GM23338 (cell line): ENCODE results near the gene PLXND1.

Source experiments
- CREB1 ChIP-seq: fragments of 250-450 bp; sonication (Bioruptor Pico); IDR thresholded peaks from 2 replicates; pipeline ENCODE4 v1.5.0; 2020; ENCODE audit warnings: low read depth, mild to moderate bottlenecking, moderate library complexity
- CTCF ChIP-seq, 2 experiments: fragments of 200-600 bp in 1 of 2; sonication (generic) in 1 of 2; conservative IDR thresholded peaks; 2 replicates each; pipeline versions ENCODE4 v1.5.1 to v1.6.1; 2016 to 2017; ENCODE audit warnings: antibody characterized with exemption in 2 of 2, low read depth in 2 of 2, mild to moderate bottlenecking in 2 of 2, moderate library complexity in 1 of 2
- EZH2 ChIP-seq: fragments of 200-600 bp; sonication (generic); IDR thresholded peaks from one replicate; pipeline ENCODE4 v1.8.0; 2017; ENCODE audit warnings: antibody characterized with exemption, mild to moderate bottlenecking, low read depth; ENCODE audit not compliant: unreplicated experiment
- EZH2phosphoT487 ChIP-seq: fragments of 200-600 bp; sonication (generic); IDR thresholded peaks from one replicate; pipeline ENCODE4 v1.8.1; 2018; ENCODE audit warnings: antibody characterized with exemption; ENCODE audit not compliant: unreplicated experiment
- JUNB ChIP-seq: IDR thresholded peaks from one replicate; pipeline ENCODE4 v1.6.1; 2016; ENCODE audit warnings: antibody characterized with exemption; ENCODE audit not compliant: unreplicated experiment
- NANOG ChIP-seq: IDR thresholded peaks from 2 replicates; pipeline ENCODE4 v1.6.1; 2016; ENCODE audit warnings: antibody characterized with exemption, borderline replicate concordance
- POLR2AphosphoS5 ChIP-seq: IDR thresholded peaks from 2 replicates; pipeline ENCODE4 v1.6.1; 2016; ENCODE audit warnings: antibody characterized with exemption, low read depth
- ZNF462 ChIP-seq: fragments of 250-450 bp; sonication (Bioruptor Pico); IDR thresholded peaks from 2 replicates; pipeline ENCODE4 v1.5.0; 2020; ENCODE audit warnings: mild to moderate bottlenecking, moderate library complexity
- TF ChIP-seq, protein P1 (sequence below): IDR thresholded peaks from one replicate; pipeline ENCODE4 v1.6.1; 2018; ENCODE audit warnings: antibody characterized with exemption; ENCODE audit not compliant: unreplicated experiment

DNA sequence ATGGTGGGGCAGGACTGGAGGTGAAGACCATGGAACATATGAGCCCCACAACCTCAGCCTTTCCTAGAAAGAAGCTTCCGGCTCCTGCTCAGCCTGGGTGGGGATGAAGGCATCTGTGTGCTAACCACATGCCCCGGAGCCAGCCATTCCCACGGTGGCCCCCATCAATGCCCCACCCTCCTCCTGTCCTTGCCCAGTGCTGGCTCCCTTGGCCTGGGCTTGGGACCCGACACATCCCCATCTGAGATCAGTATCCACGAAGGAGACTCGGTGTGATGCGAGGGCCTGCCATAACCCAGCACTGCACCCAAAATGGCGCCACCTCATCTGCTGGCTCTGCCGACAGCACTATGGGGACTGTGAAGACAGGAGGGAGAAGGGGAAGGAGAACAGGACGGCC, 16.5 kb upstream of the PLXND1 start:
- TF ChIP-seq EZH2phosphoT487 (no peak), POLR2AphosphoS5 (no peak), CTCF (conservative IDR thresholded peaks at IDR 0.05; ENCODE audit: low read depth in 2 of 2) (no peak), CREB1 (CRISPR knock-in tag) (no peak), EZH2 (no peak), JUNB (no peak), ZNF462 (CRISPR knock-in tag) (no peak), NANOG (no peak)
- TF ChIP-seq, protein P1, sequence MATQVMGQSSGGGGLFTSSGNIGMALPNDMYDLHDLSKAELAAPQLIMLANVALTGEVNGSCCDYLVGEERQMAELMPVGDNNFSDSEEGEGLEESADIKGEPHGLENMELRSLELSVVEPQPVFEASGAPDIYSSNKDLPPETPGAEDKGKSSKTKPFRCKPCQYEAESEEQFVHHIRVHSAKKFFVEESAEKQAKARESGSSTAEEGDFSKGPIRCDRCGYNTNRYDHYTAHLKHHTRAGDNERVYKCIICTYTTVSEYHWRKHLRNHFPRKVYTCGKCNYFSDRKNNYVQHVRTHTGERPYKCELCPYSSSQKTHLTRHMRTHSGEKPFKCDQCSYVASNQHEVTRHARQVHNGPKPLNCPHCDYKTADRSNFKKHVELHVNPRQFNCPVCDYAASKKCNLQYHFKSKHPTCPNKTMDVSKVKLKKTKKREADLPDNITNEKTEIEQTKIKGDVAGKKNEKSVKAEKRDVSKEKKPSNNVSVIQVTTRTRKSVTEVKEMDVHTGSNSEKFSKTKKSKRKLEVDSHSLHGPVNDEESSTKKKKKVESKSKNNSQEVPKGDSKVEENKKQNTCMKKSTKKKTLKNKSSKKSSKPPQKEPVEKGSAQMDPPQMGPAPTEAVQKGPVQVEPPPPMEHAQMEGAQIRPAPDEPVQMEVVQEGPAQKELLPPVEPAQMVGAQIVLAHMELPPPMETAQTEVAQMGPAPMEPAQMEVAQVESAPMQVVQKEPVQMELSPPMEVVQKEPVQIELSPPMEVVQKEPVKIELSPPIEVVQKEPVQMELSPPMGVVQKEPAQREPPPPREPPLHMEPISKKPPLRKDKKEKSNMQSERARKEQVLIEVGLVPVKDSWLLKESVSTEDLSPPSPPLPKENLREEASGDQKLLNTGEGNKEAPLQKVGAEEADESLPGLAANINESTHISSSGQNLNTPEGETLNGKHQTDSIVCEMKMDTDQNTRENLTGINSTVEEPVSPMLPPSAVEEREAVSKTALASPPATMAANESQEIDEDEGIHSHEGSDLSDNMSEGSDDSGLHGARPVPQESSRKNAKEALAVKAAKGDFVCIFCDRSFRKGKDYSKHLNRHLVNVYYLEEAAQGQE: no peak
